GM12872 (cell line): ENCODE data around the gene ABCG8.

Experiments used
- TF ChIP-seq, protein P1 (sequence below): IDR thresholded peaks from 3 replicates; pipeline ENCODE4 v1.5.1; 2011; ENCODE audit warnings: low read depth, mild to moderate bottlenecking, low read length, moderate library complexity; ENCODE audit not compliant: insufficient read depth

The ABCG8 gene

GRCh38 chr2:43825841-43826240, 12.9 kb upstream of the ABCG8 start:
- TF ChIP-seq, protein P1, sequence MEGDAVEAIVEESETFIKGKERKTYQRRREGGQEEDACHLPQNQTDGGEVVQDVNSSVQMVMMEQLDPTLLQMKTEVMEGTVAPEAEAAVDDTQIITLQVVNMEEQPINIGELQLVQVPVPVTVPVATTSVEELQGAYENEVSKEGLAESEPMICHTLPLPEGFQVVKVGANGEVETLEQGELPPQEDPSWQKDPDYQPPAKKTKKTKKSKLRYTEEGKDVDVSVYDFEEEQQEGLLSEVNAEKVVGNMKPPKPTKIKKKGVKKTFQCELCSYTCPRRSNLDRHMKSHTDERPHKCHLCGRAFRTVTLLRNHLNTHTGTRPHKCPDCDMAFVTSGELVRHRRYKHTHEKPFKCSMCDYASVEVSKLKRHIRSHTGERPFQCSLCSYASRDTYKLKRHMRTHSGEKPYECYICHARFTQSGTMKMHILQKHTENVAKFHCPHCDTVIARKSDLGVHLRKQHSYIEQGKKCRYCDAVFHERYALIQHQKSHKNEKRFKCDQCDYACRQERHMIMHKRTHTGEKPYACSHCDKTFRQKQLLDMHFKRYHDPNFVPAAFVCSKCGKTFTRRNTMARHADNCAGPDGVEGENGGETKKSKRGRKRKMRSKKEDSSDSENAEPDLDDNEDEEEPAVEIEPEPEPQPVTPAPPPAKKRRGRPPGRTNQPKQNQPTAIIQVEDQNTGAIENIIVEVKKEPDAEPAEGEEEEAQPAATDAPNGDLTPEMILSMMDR = no peak

DNA sequence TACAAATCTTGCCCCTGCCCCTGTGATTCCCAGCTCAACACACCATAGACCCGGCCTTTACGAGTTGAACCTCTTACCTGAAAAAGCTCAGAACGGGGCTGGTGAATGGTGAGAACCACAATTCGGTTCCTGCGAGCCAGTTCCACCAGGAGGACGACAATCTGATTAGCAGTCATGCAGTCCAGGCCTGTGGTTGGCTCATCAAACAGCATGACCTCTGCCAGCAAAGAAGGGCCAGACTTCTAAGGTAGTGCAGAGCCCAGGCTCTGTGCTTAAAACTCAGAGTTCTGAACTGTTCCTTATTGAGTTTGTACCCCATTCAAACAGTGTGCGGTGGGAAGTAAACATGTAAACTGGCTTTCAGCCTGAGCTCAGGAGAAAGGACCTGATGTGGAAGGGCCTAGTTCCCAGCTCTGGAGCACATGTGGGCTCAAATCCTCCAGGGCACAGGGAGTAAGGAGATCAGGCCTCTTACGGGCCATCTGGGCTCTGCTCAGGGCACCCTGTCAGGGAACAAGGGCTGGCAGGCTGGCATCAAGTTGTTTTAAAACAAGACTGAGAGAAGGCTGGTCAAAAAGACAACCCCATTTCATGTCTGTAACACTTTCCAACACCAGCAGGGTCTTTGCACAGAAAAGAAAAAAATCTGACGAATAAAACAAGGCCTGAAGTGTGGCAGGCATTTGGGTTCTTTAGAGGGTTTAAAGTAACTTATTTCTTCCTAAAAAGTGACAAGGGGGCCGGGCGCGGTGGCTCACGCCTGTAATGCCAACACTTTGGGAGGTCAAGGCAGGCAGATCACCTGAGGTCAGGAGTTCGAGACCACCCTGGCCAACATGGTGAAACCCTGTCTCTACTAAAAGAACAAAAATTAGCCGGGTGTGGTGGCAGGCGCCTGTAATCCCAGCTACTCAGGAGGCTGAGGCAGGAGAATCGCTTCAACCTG, 12.2 kb upstream of the ABCG8 start:
- TF ChIP-seq, protein P1 = no peak

DNA sequence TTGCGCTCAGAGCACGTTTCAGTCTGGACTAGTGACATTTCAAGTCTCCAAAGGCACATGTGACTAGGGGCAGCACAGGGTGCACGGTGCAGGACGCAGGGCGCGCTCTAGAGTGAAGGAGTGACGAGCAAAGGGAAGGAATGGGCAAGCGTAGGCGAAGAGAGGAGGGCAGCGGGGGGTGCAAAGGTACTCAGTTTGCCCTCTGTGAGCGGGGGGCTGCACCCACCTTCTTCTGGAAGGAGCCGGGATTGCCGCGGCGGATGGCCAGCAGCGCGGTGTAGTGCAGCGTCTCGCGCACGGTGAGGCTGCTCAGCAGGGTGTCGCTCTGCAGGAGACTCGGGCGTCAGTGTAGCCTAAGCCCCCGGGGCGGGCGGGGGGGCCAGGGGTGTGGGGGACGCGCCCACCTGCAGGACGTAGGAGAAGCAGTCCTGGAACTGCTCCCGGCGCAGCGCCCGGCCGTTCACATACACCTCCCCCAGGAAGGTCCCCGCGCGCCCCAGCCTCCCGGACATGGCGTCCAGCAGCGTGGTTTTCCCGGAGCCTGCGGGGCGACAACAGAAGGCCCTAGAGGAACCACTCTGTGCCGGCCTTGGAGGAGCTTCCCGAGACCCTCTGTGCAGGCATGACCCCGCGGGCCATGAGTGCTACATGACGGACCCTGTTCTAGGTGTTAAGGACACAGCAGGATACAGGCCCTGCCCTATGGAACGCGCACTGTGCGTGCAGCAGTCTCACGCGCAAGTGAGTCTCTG, 7.1 kb upstream of the ABCG8 start:
- TF ChIP-seq, protein P1 = no peak

- TF ChIP-seq, protein P1 = no peak
These were observed 6.3 kb upstream of the ABCG8 start for GRCh38 chr2:43832457-43832856.

DNA sequence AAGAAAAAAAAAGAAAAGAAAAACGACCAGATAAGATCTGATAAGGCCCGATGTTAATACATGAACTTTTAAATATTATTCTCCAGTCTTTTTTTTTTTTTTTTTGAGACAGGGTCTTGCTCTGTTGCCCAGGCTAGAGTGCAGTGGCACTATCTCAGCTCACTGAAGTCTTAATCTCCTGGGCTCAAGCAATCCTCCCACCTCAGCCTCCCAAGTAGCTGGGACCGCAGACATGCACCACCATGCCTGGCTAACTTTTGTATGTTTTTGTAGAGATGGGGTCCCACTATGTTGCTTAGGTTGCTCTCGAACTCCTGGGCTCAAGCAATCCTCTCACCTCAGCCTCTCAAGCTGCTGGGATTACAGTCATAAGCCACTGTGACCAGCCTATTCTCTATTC, 1.7 kb upstream of the ABCG8 start:
- TF ChIP-seq, protein P1 = no peak

- TF ChIP-seq, protein P1 = no peak
These were observed 776 bp upstream of the ABCG8 start for GRCh38 chr2:43837831-43838559.
